HepG2 (cell line): ENCODE results near the gene RITA1. TPM values are rescaled to one million over a fixed set of nuclear protein-coding genes. Genes with fewer than 3 reads are reported as not detected.

Source experiments
- ARHGAP35 ChIP-seq: sonication (generic); formaldehyde crosslinking; IDR thresholded peaks from 2 replicates; pipeline ENCODE4 v1.9.0; 2022; ENCODE audit warnings: mild to moderate bottlenecking, inconsistent platforms, moderate library complexity, missing genetic modification reagents, borderline replicate concordance
- ATF1 ChIP-seq: IDR thresholded peaks from 2 replicates; pipeline ENCODE4 v1.6.1; 2016; ENCODE audit warnings: mild to moderate bottlenecking, control low read depth
- BORCS8-MEF2B ChIP-seq: sonication (generic); formaldehyde crosslinking; IDR thresholded peaks from 2 replicates; pipeline ENCODE4 v1.8.0; 2022; ENCODE audit warnings: mild to moderate bottlenecking, missing genetic modification reagents
- CHCHD3 ChIP-seq: sonication (generic); formaldehyde crosslinking; IDR thresholded peaks from 2 replicates; pipeline ENCODE4 v1.8.0; 2022; ENCODE audit warnings: mild to moderate bottlenecking, missing genetic modification reagents, moderate library complexity
- ETV5 ChIP-seq: IDR thresholded peaks from 2 replicates; pipeline ENCODE4 v1.6.1; 2018; ENCODE audit warnings: missing biosample characterization, missing genetic modification reagents, inconsistent platforms, borderline replicate concordance
- HOXA5 ChIP-seq: sonication (generic); formaldehyde crosslinking; IDR thresholded peaks from 2 replicates; pipeline ENCODE4 v1.4.0; 2020; ENCODE audit warnings: missing genetic modification reagents
- ISX ChIP-seq: sonication (generic); formaldehyde crosslinking; conservative IDR thresholded peaks from 2 replicates; pipeline ENCODE4 v1.5.0; 2020; ENCODE audit warnings: missing genetic modification reagents
- MEIS1 ChIP-seq: sonication (generic); formaldehyde crosslinking; IDR thresholded peaks from 2 replicates; pipeline ENCODE4 v1.9.0; 2021; ENCODE audit warnings: mild to moderate bottlenecking, missing genetic modification reagents, moderate library complexity, borderline replicate concordance
- NBN ChIP-seq: fragments of 450-650 bp; conservative IDR thresholded peaks from 2 replicates; pipeline ENCODE4 v1.6.1; 2017
- NFE2L1 ChIP-seq: sonication (generic); formaldehyde crosslinking; IDR thresholded peaks from 2 replicates; pipeline ENCODE4 v1.4.0; 2020; ENCODE audit warnings: missing genetic modification reagents, mild to moderate bottlenecking, borderline replicate concordance
- POGZ ChIP-seq: sonication (generic); formaldehyde crosslinking; IDR thresholded peaks from 2 replicates; pipeline ENCODE4 v1.4.0; 2020; ENCODE audit warnings: mild to moderate bottlenecking, missing genetic modification reagents
- RNF2 ChIP-seq: fragments of 450-650 bp; conservative IDR thresholded peaks from 2 replicates; pipeline ENCODE4 v1.6.1; 2016; ENCODE audit warnings: low read depth
- SMAD1 ChIP-seq: sonication (generic); formaldehyde crosslinking; IDR thresholded peaks from 2 replicates; pipeline ENCODE4 v1.4.0; 2020; ENCODE audit warnings: missing genetic modification reagents, low read depth, mild to moderate bottlenecking, borderline replicate concordance
- SNAPC2 ChIP-seq: sonication (generic); formaldehyde crosslinking; IDR thresholded peaks from 2 replicates; pipeline ENCODE4 v1.8.1; 2022; ENCODE audit warnings: mild to moderate bottlenecking, missing genetic modification reagents
- SP4 ChIP-seq: sonication (generic); formaldehyde crosslinking; IDR thresholded peaks from 2 replicates; pipeline ENCODE4 v1.8.1; 2023; ENCODE audit warnings: mild to moderate bottlenecking, missing genetic modification reagents
- SUZ12 ChIP-seq: fragments of 150-350 bp; IDR thresholded peaks from 2 replicates; pipeline ENCODE4 v1.6.1; 2014; ENCODE audit warnings: low read depth, low read length
- TMF1 ChIP-seq: sonication (generic); formaldehyde crosslinking; IDR thresholded peaks from 2 replicates; pipeline ENCODE4 v1.8.1; 2022; ENCODE audit warnings: low read depth, missing genetic modification reagents
- ZEB1 ChIP-seq: IDR thresholded peaks from 2 replicates; pipeline ENCODE4 v1.6.1; 2012; ENCODE audit warnings: mild to moderate bottlenecking, low read depth, inconsistent platforms; ENCODE audit not compliant: insufficient replicate concordance
- ZNF121 ChIP-seq: sonication (generic); formaldehyde crosslinking; IDR thresholded peaks from 2 replicates; pipeline ENCODE4 v1.5.0; 2020; ENCODE audit warnings: mild to moderate bottlenecking, missing genetic modification reagents
- ZNF260 ChIP-seq: sonication (generic); formaldehyde crosslinking; IDR thresholded peaks from 2 replicates; pipeline ENCODE4 v1.4.0; 2020; ENCODE audit warnings: missing genetic modification reagents, low read depth, mild to moderate bottlenecking, borderline replicate concordance
- ZNF484 ChIP-seq: sonication (generic); formaldehyde crosslinking; IDR thresholded peaks from 2 replicates; pipeline ENCODE4 v1.5.1; 2020; ENCODE audit warnings: mild to moderate bottlenecking, low read depth, missing genetic modification reagents, borderline replicate concordance
- ZNF550 ChIP-seq: sonication (generic); formaldehyde crosslinking; IDR thresholded peaks from 2 replicates; pipeline ENCODE4 v1.4.0; 2020; ENCODE audit warnings: mild to moderate bottlenecking, missing genetic modification reagents, borderline replicate concordance
- ZNF589 ChIP-seq: sonication (generic); formaldehyde crosslinking; conservative IDR thresholded peaks from 2 replicates; pipeline ENCODE4 v1.8.0; 2022; ENCODE audit warnings: mild to moderate bottlenecking, moderate library complexity, missing genetic modification reagents
- ZNF776 ChIP-seq: sonication (generic); formaldehyde crosslinking; IDR thresholded peaks from 2 replicates; pipeline ENCODE4 v1.4.0; 2020; ENCODE audit warnings: mild to moderate bottlenecking, missing genetic modification reagents
- ZNF83 ChIP-seq: sonication (generic); formaldehyde crosslinking; IDR thresholded peaks from 2 replicates; pipeline ENCODE4 v1.4.0; 2020; ENCODE audit warnings: missing genetic modification reagents, mild to moderate bottlenecking, borderline replicate concordance
- polyA plus RNA-seq, 8 experiments: library from polyadenylated mRNA; depleted of rRNA in 3 of 8; stranded (reverse) in 7 of 8; unstranded in 1 of 8; fragments of >200 nt; fragmentation: Illumina TruSeq in 4 of 8; extraction: Trizol in 4 of 8; gene quantifications; 2 replicates each; pipeline versions ENCODE4 v1.2.1 to v1.2.3, GENCODE V29; 2011 to 2016; ENCODE audit warnings: low read depth in 4 of 8, missing spikeins in 1 of 8, mixed read lengths in 1 of 8; ENCODE audit not compliant: insufficient read depth in 1 of 8
- total RNA-seq, 5 experiments: library from RNA; depleted of rRNA; stranded (reverse); fragments of >200 nt; fragmentation: Illumina TruSeq; extraction: Trizol; gene quantifications; 2 replicates each; pipeline ENCODE4 v1.2.3, GENCODE V29; 2016; ENCODE audit warnings: low read depth in 1 of 5
- TF ChIP-seq, protein P1 (sequence below): sonication (generic); formaldehyde crosslinking; IDR thresholded peaks from 2 replicates; pipeline ENCODE4 v1.4.0; 2020; ENCODE audit warnings: missing genetic modification reagents
- TF ChIP-seq, protein P2 (sequence below): IDR thresholded peaks from 2 replicates; pipeline ENCODE4 v1.6.1; 2016; ENCODE audit warnings: missing genetic modification reagents, missing compliant biosample characterization
- TF ChIP-seq, protein P3 (sequence below): sonication (generic); formaldehyde crosslinking; IDR thresholded peaks from 2 replicates; pipeline ENCODE4 v1.4.0; 2020; ENCODE audit warnings: missing genetic modification reagents, borderline replicate concordance
- TF ChIP-seq, protein P4 (sequence below): sonication (generic); formaldehyde crosslinking; IDR thresholded peaks from 2 replicates; pipeline ENCODE4 v1.5.0; 2020; ENCODE audit warnings: missing genetic modification reagents

RITA1 gene
- total and polyA plus RNA-seq, 2 of the 13 experiments (the other 11 are each of a cell fraction or from before 2014, with no cell fraction given), result 12.4 to 28.9 TPM

DNA sequence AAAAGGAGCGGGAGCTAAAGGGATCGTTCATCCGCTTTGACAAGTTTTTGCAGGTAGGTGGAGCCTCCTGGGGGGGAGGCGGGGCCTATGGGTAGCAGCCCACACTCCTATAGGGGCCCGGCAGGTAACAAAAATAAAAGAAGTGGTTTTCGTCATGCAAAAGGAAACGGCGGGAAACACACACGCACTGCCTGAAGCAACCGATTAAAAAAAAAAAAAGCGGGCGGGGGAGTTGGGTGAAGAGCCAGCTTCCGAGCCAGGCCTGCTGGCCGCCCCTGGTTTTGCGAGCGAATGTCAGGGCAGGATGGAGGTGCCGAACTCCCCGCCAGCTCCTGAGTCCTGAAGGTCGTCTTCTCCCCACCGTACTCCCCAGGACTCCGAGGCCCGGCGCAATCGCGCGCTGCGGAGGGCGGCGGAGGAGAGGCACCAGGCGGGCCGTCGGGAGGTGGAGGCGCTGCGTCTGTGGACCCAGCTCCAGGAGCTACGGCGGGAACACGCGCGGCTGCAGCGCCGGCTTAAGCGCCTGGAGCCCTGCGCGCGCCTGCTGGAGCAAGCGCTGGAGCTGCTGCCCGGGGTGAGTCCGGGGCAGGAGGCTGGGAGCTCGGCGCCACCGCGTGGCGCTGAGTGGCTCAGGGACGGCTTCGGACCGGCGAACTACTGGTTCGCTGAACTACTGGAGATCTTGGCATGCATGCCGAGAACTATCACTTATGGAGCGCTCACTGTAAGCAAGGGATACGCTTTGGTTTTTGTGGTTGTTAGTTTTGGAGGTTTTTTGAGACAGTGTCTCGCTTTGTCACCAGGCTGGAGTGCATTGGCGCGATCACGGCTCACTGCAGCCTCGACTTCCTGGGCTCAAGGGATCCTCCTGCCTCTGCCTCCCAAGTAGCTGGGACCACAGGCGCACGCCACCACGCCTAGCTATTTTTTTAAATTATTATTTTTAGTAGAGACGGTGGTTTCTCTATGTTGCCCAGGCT is 32.4 kb upstream of the RITA1 start (continued):
- TF ChIP-seq HOXA5 (CRISPR knock-in tag), result 0 out of 2 replicates have a peak, but pooled peaks have one; percentile 34
- TF ChIP-seq NFE2L1 (CRISPR knock-in tag), result no peak
- no peak for TF ChIP-seq NBN
- TF ChIP-seq SNAPC2 (CRISPR knock-in tag), result no peak
- no peak for TF ChIP-seq ARHGAP35 (CRISPR knock-in tag)
- TF ChIP-seq ZNF589, result no peak
- TF ChIP-seq ZEB1, result no peak
- TF ChIP-seq ZNF121 (CRISPR knock-in tag), result no peak
- peak; percentile 58; the same call in 1 of the 2 replicates for TF ChIP-seq RNF2
- TF ChIP-seq ZNF550 (CRISPR knock-in tag), result no peak
- no peak for TF ChIP-seq BORCS8-MEF2B
- no peak for TF ChIP-seq SP4 (CRISPR knock-in tag)
- no peak for TF ChIP-seq SMAD1 (CRISPR knock-in tag)
- TF ChIP-seq MEIS1 (CRISPR knock-in tag), result no peak
- TF ChIP-seq ZNF260 (CRISPR knock-in tag), result no peak
- no peak for TF ChIP-seq ZNF83
- TF ChIP-seq ZNF484 (CRISPR knock-in tag), result no peak
- TF ChIP-seq SUZ12, result no peak
- TF ChIP-seq ETV5, result no peak
- TF ChIP-seq POGZ (CRISPR knock-in tag), result no peak
- TF ChIP-seq, protein P1, sequence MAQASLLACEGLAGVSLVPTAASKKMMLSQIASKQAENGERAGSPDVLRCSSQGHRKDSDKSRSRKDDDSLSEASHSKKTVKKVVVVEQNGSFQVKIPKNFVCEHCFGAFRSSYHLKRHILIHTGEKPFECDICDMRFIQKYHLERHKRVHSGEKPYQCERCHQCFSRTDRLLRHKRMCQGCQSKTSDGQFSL (CRISPR knock-in tag), result no peak
- TF ChIP-seq, protein P2, sequence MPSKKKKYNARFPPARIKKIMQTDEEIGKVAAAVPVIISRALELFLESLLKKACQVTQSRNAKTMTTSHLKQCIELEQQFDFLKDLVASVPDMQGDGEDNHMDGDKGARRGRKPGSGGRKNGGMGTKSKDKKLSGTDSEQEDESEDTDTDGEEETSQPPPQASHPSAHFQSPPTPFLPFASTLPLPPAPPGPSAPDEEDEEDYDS (CRISPR knock-in tag), result no peak
- TF ChIP-seq ZNF776 (CRISPR knock-in tag), result no peak
- no peak for TF ChIP-seq CHCHD3
- TF ChIP-seq, protein P3, sequence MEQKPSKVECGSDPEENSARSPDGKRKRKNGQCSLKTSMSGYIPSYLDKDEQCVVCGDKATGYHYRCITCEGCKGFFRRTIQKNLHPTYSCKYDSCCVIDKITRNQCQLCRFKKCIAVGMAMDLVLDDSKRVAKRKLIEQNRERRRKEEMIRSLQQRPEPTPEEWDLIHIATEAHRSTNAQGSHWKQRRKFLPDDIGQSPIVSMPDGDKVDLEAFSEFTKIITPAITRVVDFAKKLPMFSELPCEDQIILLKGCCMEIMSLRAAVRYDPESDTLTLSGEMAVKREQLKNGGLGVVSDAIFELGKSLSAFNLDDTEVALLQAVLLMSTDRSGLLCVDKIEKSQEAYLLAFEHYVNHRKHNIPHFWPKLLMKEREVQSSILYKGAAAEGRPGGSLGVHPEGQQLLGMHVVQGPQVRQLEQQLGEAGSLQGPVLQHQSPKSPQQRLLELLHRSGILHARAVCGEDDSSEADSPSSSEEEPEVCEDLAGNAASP, result peak; percentile 72; the same call in 1 of the 2 replicates
- TF ChIP-seq, protein P4, sequence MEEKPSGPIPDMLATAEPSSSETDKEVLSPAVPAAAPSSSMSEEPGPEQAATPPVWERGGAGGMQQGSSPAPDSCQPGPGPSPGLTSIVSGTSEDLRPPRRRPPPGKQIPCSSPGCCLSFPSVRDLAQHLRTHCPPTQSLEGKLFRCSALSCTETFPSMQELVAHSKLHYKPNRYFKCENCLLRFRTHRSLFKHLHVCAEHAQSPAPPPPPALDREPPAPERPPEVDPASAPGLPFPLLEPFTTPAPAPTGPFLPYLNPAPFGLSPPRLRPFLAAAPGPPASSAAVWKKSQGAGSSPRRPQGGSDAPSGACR (CRISPR knock-in tag), result no peak
- 0 out of 2 replicates have a peak, but pooled peaks have one; percentile 33 for TF ChIP-seq ISX (CRISPR knock-in tag)
- TF ChIP-seq TMF1 (CRISPR knock-in tag), result no peak
- no peak for TF ChIP-seq ATF1 (CRISPR knock-in tag)
